ENCODE data around the gene SF3B3. TPM values are rescaled to one million over a fixed set of nuclear protein-coding genes. Genes with fewer than 3 reads are reported as not detected.
A peak's percentile ranks its signal among the peaks of the same experiment; 100 is the strongest.

Gene SF3B3
- total and polyA plus RNA-seq, 10 of the 15 experiments (the other 5 are each of a cell fraction or from before 2014, with no cell fraction given), result 134 to 453 (median 215) TPM

- peak; percentile 94 for TF ChIP-seq ATF2 (IDR thresholded peaks at IDR 0.05; ENCODE audit: low read length)
- TF ChIP-seq NR2F1 (conservative IDR thresholded peaks at IDR 0.05), result no peak; the same call in none of the 2 replicates
- TF ChIP-seq CHD4 (IDR thresholded peaks at IDR 0.05), result no peak
- peak; percentile 35; the same call in 1 of the 2 replicates for TF ChIP-seq TAF1 (IDR thresholded peaks at IDR 0.05; ENCODE audit: borderline replicate concordance, low read depth, low read length)
- no peak; a peak in 1 of 4 replicates for TF ChIP-seq CEBPB (IDR thresholded peaks at IDR 0.05; ENCODE audit: borderline replicate concordance in 1 of 2, low read depth in 2 of 2, low read length in 2 of 2)
- TF ChIP-seq NBN (IDR thresholded peaks at IDR 0.05), result 0 out of 2 replicates have a peak, but pooled peaks have one; percentile 82
- TF ChIP-seq PAX5 (IDR thresholded peaks at IDR 0.05; ENCODE audit: borderline replicate concordance, low read depth, low read length), result peak; percentile 91
- peak; percentile 93 for TF ChIP-seq ZNF687 (IDR thresholded peaks at IDR 0.05)
- peak; percentile 11; the same call in 1 of the 2 replicates for TF ChIP-seq NKRF (conservative IDR thresholded peaks at IDR 0.05)
- no peak for TF ChIP-seq ELK1 (IDR thresholded peaks at IDR 0.05; ENCODE audit: low read depth, low read length)
- TF ChIP-seq CREB1 (IDR thresholded peaks at IDR 0.05; ENCODE audit: low read depth), result peak; percentile 69
- TF ChIP-seq ZBTB11 (CRISPR knock-in tag; IDR thresholded peaks at IDR 0.05), result no peak
- 0 out of 2 replicates have a peak, but pooled peaks have one; percentile 47 for TF ChIP-seq BMI1 (IDR thresholded peaks at IDR 0.05; ENCODE audit: borderline replicate concordance)
- no peak for TF ChIP-seq HDAC6 (IDR thresholded peaks at IDR 0.05; ENCODE audit: unreplicated experiment)
- TF ChIP-seq SREBF1 (IDR thresholded peaks at IDR 0.05; ENCODE audit: low read length), result no peak
- TF ChIP-seq RFX5 (IDR thresholded peaks at IDR 0.05; ENCODE audit: low read depth, low read length), result no peak
- TF ChIP-seq ZNF622 (IDR thresholded peaks at IDR 0.05), result no peak
- no peak for TF ChIP-seq STAT1 (conservative IDR thresholded peaks at IDR 0.05)
These were observed 47.2 kb upstream of the SF3B3 start (continued) for GRCh38 chr16:70476272-70477020.

Measured in GM12878 (cell line).